GM19035 (cell line): ENCODE data around the gene UTP15.

Source experiments
- ATAC-seq: cut with Tn5 transposase; IDR thresholded peaks from one replicate; pipeline ENCODE4 v1.9.1; 2021; ENCODE audit not compliant: unreplicated experiment

UTP15 gene

GRCh38 chr5:73564675-73565074 is 868 bp upstream of the UTP15 start:
- peak; percentile 2 for ATAC-seq

DNA sequence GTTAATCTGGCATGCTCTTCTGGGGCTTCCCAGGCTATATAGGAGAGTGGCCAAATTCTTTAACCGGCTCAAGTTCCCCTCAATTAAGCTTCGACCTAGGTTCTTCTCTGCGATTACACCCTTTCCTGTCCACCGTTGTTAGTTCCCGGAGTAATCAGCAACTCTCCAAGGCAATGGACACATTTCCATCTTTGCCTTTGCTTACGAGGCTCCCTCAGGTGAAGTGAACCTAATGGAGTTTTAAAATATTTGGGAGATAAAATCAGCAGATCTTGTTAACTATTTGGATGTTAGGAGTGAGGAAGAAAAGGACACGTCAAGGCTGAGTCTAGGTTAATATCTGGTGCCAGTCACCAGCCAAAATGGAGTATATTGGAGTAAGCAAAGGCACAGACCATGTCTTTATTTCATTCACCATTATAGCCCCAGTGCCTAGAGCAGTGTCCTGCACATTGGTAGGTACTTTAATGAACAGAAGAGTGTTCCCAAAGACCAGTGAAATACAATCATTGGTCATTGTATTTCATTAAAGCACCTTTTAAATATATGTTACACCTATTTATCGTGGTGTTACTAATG is 515 bp downstream of the UTP15 start:
- ATAC-seq, result no peak

- ATAC-seq, result no peak
These were observed 17.0 kb downstream of the UTP15 start for GRCh38 chr5:73582285-73583145.

- no peak for ATAC-seq
These were observed 22.4 kb downstream of the UTP15 start for GRCh38 chr5:73587923-73588322.

- ATAC-seq, result peak; percentile 56
These were observed 25.7 kb downstream of the UTP15 start for GRCh38 chr5:73591102-73591695.

DNA sequence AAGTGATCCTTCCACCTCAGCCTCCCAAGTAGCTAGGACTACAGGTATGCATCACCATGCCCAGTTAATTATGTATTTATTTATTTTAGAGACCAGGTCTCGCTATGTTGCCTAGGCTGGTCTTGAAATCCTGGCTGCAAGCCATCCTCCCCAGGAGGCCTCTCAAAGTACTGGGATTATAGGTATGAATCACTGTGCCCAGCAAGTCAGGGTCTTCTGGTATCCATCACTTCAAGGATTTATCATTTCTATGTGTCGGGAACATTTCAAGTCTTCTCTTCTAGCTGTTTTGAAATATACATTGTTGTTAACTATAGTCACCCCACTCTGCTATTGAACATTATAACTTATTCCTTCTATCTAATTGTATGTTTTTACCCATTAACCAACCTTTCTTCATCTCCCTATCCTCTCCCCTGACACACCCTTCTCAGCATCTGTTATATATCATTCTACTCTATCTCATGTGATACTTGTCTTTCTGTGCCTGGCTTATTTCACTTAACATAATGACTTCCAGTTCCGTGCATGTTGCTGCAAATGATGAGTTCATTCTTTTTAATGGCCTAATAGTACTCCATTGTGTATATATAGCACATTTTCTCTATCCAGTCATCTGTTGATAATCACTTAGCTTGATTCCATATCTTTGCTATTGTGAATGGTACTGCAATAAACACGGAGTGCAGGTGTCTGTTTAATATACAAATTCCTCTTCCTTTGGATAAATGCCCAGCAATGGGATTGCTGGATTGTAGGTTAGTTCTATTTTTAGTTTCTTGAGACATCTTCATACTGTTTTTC is 26.4 kb downstream of the UTP15 start:
- no peak for ATAC-seq

DNA sequence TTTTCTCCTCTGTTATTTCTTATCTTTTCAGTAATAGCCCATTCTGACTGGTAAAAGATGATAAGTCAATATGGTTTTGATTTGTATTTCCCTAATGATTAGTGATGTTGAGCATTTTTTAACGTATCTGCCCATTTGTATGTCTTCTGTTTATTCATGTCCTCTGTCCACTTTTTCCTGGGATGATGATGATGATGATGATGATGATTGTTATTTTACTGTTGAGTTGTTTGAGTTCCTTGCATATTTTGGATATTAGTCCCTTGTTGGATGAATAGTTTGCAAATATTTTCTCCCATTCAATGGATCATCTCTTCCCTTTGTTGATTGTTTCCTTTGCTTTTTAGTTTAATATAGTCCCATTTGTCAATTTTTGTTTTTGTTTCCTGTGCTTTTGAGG is 27.0 kb downstream of the UTP15 start:
- no peak for ATAC-seq

DNA sequence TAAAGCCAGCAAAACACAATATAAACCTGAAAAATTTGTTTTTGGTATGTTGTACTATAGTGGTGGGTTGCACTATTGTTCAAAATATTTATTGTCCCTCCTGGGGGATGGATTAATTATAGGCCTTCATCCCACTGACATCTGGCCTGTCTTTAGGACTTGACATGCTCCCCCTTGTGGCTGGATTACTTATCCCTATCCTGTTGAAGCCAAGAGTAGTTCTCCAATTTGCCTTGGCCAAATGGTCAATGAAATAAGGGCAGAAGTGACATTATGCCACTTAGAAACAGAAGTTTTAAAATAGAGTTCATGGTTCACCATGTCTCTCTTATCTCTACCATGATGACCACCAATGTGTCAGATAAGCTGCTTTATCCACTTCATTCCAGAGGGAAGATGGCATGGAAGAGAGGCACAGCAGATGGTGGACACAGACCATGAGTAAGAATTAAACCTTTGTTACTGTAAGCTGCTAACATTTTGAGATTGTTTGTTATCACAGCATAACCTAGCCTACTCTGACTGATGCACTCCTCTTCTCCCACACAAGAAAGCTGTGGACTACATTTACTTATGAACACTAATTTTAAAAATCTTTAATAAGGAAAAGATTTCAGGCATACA is 31.3 kb downstream of the UTP15 start:
- no peak for ATAC-seq

- no peak for ATAC-seq
These were observed 33.8 kb downstream of the UTP15 start for GRCh38 chr5:73599380-73599779.

- no peak for ATAC-seq
These were observed 38.5 kb downstream of the UTP15 start for GRCh38 chr5:73603998-73604397.

GRCh38 chr5:73605223-73606087 is 39.9 kb downstream of the UTP15 start:
- ATAC-seq, result no peak

GRCh38 chr5:73606206-73606753 is 40.7 kb downstream of the UTP15 start:
- no peak for ATAC-seq

DNA sequence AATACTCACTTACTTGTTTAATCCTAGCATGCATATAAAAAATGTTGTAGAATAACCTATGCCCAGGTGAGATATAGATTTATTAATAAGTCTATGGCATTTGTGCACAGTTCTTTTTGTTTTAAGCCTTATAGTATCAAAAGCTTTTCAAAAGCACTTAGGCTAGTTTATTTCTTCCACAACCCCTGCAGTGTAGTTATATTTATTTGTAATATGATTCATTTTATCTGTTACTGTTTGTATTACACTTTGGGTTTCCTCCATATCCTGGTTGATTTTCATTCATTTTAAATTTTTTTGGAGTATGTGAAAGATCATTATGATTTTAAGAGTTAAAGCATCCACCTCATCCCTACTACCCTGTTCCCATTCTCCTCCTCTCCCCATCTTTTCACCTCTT is 41.7 kb downstream of the UTP15 start:
- no peak for ATAC-seq

- no peak for ATAC-seq
These were observed 47.3 kb downstream of the UTP15 start for GRCh38 chr5:73612799-73613198.

DNA sequence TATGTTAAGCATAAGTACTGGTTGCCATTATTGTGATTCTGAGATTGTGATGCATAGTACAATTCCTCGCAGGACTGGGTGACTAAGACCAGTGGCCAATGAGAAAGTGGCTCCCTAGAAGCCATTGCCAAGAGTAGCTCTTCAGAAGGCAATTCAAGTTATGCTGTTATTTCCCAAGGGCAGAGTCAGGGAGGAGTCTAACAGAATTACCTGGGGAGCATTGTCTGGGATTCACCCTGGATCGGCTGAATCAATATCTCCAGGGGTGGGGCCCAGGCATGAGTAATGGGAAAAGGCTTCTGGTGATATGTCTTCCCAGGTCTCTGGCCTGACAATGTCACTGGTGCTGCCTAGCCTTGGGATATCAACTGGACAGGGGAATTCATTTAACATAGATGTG is 49.5 kb downstream of the UTP15 start:
- ATAC-seq, result no peak

DNA sequence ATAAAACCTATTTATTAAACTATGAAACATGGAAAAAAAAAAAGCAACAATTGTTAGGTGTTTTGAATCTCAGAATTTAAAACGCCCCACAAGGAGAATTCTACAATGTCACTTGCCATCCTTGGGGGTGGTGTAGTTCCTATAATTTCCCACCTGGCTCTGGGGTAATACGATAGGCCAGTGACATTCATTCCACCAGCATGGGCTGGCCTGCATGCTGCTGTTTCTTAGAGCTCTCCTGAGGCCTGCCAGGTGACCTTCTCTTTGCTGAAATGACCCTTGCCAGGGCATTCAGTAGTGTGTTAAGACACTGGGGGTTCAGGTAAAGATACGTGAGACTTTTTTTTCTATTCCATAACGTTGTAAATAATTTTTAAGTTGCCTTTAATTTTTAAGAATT is 50.4 kb downstream of the UTP15 start:
- ATAC-seq, result no peak

- ATAC-seq, result no peak
These were observed 52.2 kb downstream of the UTP15 start for GRCh38 chr5:73617510-73618279.

GRCh38 chr5:73619606-73620333 is 54.2 kb downstream of the UTP15 start:
- no peak for ATAC-seq
